ENCODE measurements around the gene TBC1D2B. TPM values are rescaled to one million over a fixed set of nuclear protein-coding genes. Genes with fewer than 3 reads are reported as not detected.

TBC1D2B gene
- total and polyA plus RNA-seq, 4 donors = 8.4 to 119 (median 22.0) TPM

DNA sequence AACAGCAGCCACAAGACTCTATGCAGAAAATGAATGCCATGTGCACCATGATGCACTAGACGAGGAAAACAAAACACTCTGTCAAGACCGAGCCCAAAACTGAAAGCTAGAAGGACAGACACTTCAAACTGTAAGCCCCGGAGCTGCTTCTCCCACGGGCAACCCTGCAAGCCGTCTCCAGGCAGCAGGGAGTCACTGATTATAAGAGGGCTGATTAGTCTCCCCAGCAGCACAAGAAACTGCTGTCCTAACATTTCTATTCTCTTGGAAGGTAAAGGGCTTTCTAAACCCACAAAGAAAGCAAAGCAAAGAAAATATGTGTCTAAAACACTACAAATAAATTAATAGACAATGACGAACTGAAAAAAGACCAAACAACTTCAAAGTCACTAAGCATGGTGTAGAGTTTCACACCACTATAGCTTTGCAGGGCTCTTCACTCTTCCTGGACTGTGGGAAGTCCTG, 15.5 kb downstream of the TBC1D2B start:
- H3K4me1 ChIP-seq (ENCODE audit: control insufficient read depth in 4 of 4, insufficient read depth in 4 of 4, low read length in 3 of 4) = peaks cover 24 to 68% (median 44%) of the 10 kb centered on the region in 4 donors
- H3K4me3 ChIP-seq (ENCODE audit: low read depth in 1 of 3, low read length in 3 of 3) = peak overlapping the region in 1 of 3 donors; percentile 6
- 4% methylated on average over 6 of the region's 6 CpGs for WGBS
- DNase-seq (ENCODE audit: low spot score) = no peak
- peak overlapping the region; percentile 58 to 80 for H3K27ac ChIP-seq (ENCODE audit: low read depth in 1 of 2, low read length in 2 of 2)
- H3K36me3 ChIP-seq (ENCODE audit: control insufficient read depth in 4 of 4, insufficient read depth in 3 of 4, low read depth in 1 of 4, low read length in 3 of 4) = no peaks in the 10 kb centered on the region
- H3K27me3 ChIP-seq (ENCODE audit: control insufficient read depth in 4 of 4, insufficient read depth in 4 of 4, low read length in 3 of 4) = no peaks in the 10 kb centered on the region
- H3K9ac ChIP-seq (ENCODE audit: low read depth in 1 of 2, low read length in 2 of 2) = peak overlapping the region; percentile 22 to 74
- TF ChIP-seq YY1 (IDR thresholded peaks at IDR 0.05) = peak; percentile 27
- TF ChIP-seq, protein P1, sequence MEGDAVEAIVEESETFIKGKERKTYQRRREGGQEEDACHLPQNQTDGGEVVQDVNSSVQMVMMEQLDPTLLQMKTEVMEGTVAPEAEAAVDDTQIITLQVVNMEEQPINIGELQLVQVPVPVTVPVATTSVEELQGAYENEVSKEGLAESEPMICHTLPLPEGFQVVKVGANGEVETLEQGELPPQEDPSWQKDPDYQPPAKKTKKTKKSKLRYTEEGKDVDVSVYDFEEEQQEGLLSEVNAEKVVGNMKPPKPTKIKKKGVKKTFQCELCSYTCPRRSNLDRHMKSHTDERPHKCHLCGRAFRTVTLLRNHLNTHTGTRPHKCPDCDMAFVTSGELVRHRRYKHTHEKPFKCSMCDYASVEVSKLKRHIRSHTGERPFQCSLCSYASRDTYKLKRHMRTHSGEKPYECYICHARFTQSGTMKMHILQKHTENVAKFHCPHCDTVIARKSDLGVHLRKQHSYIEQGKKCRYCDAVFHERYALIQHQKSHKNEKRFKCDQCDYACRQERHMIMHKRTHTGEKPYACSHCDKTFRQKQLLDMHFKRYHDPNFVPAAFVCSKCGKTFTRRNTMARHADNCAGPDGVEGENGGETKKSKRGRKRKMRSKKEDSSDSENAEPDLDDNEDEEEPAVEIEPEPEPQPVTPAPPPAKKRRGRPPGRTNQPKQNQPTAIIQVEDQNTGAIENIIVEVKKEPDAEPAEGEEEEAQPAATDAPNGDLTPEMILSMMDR (IDR thresholded peaks at IDR 0.05; ENCODE audit: low read depth, low read length, missing input control) = no peak
- H3K9me3 ChIP-seq (ENCODE audit: control insufficient read depth in 4 of 4, low read length in 3 of 4) = no peaks in the 10 kb centered on the region

DNA sequence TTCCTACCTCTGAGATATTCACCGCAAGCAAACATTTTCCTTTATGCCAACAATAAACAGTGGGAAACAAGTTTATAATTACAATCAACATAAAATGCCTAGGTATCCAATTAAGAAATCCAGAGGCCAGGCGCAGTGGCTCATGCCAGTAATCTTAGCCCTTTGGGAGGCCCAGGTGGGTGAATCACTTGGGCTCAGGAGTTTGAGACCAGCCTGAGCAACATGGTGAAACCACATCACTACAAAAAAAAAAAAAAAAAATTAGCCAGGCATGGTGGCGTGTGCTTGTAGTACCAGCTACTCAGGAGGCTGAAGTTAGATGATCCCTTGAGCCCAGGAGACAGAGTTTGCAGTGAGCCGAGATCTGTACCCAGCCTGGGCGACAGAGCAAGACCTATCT, 17.3 kb downstream of the TBC1D2B start:
- no peak for DNase-seq (ENCODE audit: low spot score)
- H3K9ac ChIP-seq (ENCODE audit: low read depth in 1 of 2, low read length in 2 of 2) = peak overlapping the region in 1 of 2 donors; percentile 39
- no peaks in the 10 kb centered on the region for H3K36me3 ChIP-seq (ENCODE audit: control insufficient read depth in 4 of 4, insufficient read depth in 3 of 4, low read depth in 1 of 4, low read length in 3 of 4)
- no peaks in the 10 kb centered on the region for H3K9me3 ChIP-seq (ENCODE audit: control insufficient read depth in 4 of 4, low read length in 3 of 4)
- H3K4me3 ChIP-seq (ENCODE audit: low read depth in 1 of 3, low read length in 3 of 3) = no peak overlapping the region
- H3K4me1 ChIP-seq (ENCODE audit: control insufficient read depth in 4 of 4, insufficient read depth in 4 of 4, low read length in 3 of 4) = peaks cover 22 to 69% (median 49%) of the 10 kb centered on the region in 4 donors
- H3K27me3 ChIP-seq (ENCODE audit: control insufficient read depth in 4 of 4, insufficient read depth in 4 of 4, low read length in 3 of 4) = no peaks in the 10 kb centered on the region
- TF ChIP-seq, protein P2, sequence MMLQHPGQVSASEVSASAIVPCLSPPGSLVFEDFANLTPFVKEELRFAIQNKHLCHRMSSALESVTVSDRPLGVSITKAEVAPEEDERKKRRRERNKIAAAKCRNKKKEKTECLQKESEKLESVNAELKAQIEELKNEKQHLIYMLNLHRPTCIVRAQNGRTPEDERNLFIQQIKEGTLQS (IDR thresholded peaks at IDR 0.05) = no peak
- H3K27ac ChIP-seq (ENCODE audit: low read depth in 1 of 2, low read length in 2 of 2) = peak overlapping the region; percentile 2 to 58
- 91% methylated on average over 5 of the region's 5 CpGs for WGBS

DNA sequence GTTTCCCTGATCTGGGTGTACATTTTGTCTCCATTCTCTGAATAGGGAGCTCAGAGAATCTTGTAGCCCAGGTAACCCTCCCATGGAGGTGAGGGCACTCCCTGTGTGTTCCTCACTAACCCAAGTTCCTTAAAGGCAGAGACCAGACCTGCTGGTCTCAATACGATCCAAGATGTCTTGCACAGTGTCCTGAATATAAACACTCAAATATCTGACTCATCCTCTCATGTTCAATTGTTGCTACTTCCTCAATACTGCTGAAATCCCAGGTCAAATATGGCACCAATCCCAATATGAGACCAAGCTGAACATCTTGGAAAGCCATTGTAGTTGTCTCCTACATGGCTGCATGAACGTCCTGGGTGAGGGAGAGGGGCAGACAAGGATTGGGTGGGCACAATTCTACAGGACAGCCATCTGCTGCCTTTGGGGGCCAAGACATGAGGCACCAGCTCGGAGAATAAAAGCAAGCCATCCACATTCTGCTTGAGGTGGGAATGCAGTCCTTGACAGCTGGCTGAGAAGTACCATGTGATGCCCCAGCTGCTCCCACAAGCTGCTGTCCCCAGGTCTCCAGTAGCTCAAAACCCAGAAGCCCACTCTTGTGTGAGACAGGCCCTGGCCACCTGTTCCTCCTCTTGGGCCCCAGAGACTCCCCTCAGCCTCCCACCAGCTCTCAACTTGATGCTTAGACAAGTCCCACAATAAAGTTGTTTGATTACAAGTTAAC, 18.2 kb downstream of the TBC1D2B start:
- no peak for DNase-seq (ENCODE audit: low spot score)
- Histone ChIP-seq H3K27me3 (ENCODE audit: control insufficient read depth in 4 of 4, insufficient read depth in 4 of 4, low read length in 3 of 4) (no peaks in the 10 kb centered on the region), H3K27ac (ENCODE audit: low read depth in 1 of 2, low read length in 2 of 2) (peak overlapping the region; percentile 2 to 26), H3K36me3 (ENCODE audit: control insufficient read depth in 4 of 4, insufficient read depth in 3 of 4, low read depth in 1 of 4, low read length in 3 of 4) (no peaks in the 10 kb centered on the region), H3K9me3 (ENCODE audit: control insufficient read depth in 4 of 4, low read length in 3 of 4) (no peaks in the 10 kb centered on the region), H3K4me1 (ENCODE audit: control insufficient read depth in 4 of 4, insufficient read depth in 4 of 4, low read length in 3 of 4) (peaks cover 21 to 63% (median 51%) of the 10 kb centered on the region in 4 donors), H3K9ac (ENCODE audit: low read depth in 1 of 2, low read length in 2 of 2) (no peak overlapping the region), H3K4me3 (ENCODE audit: low read depth in 1 of 3, low read length in 3 of 3) (no peak overlapping the region)
- WGBS = 89% methylated on average over 3 of the region's 3 CpGs
- TF ChIP-seq GABPA (IDR thresholded peaks at IDR 0.05 in 1 of 2, conservative IDR thresholded peaks at IDR 0.05 in 1 of 2) (no peak), RXRA (IDR thresholded peaks at IDR 0.05) (no peak), HNF4G (IDR thresholded peaks at IDR 0.05) (no peak), JUND (IDR thresholded peaks at IDR 0.05) (no peak), EGR1 (IDR thresholded peaks at IDR 0.05; ENCODE audit: low read depth in 2 of 2) (no peak)
- TF ChIP-seq, protein P3, sequence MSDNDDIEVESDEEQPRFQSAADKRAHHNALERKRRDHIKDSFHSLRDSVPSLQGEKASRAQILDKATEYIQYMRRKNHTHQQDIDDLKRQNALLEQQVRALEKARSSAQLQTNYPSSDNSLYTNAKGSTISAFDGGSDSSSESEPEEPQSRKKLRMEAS (IDR thresholded peaks at IDR 0.05) = no peak
- TF ChIP-seq, protein P4, sequence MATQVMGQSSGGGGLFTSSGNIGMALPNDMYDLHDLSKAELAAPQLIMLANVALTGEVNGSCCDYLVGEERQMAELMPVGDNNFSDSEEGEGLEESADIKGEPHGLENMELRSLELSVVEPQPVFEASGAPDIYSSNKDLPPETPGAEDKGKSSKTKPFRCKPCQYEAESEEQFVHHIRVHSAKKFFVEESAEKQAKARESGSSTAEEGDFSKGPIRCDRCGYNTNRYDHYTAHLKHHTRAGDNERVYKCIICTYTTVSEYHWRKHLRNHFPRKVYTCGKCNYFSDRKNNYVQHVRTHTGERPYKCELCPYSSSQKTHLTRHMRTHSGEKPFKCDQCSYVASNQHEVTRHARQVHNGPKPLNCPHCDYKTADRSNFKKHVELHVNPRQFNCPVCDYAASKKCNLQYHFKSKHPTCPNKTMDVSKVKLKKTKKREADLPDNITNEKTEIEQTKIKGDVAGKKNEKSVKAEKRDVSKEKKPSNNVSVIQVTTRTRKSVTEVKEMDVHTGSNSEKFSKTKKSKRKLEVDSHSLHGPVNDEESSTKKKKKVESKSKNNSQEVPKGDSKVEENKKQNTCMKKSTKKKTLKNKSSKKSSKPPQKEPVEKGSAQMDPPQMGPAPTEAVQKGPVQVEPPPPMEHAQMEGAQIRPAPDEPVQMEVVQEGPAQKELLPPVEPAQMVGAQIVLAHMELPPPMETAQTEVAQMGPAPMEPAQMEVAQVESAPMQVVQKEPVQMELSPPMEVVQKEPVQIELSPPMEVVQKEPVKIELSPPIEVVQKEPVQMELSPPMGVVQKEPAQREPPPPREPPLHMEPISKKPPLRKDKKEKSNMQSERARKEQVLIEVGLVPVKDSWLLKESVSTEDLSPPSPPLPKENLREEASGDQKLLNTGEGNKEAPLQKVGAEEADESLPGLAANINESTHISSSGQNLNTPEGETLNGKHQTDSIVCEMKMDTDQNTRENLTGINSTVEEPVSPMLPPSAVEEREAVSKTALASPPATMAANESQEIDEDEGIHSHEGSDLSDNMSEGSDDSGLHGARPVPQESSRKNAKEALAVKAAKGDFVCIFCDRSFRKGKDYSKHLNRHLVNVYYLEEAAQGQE (IDR thresholded peaks at IDR 0.05) = no peak
- TF ChIP-seq, protein P1 (IDR thresholded peaks at IDR 0.05; ENCODE audit: low read depth, low read length, missing input control) = no peak

Measured in liver (tissue), 9 donors.